Activated CD8-positive, alpha-beta memory T cell treated with anti-CD3 and anti-CD28 coated beads, Interleukin-2, amount 50 U/mL, for 24 hours (primary cell): ENCODE data around the gene ASB1.
"Not testable (repeated sequence)": the region's sequence is repeated elsewhere in the genome, so short reads cannot be mapped to it uniquely, and the experiment has no call there.

Experiments used
- DNase-seq: peaks from one replicate; pipeline ENCODE4 v3.0.0-alpha.2; 2020; ENCODE audit errors: extremely low read depth

Gene ASB1

DNA sequence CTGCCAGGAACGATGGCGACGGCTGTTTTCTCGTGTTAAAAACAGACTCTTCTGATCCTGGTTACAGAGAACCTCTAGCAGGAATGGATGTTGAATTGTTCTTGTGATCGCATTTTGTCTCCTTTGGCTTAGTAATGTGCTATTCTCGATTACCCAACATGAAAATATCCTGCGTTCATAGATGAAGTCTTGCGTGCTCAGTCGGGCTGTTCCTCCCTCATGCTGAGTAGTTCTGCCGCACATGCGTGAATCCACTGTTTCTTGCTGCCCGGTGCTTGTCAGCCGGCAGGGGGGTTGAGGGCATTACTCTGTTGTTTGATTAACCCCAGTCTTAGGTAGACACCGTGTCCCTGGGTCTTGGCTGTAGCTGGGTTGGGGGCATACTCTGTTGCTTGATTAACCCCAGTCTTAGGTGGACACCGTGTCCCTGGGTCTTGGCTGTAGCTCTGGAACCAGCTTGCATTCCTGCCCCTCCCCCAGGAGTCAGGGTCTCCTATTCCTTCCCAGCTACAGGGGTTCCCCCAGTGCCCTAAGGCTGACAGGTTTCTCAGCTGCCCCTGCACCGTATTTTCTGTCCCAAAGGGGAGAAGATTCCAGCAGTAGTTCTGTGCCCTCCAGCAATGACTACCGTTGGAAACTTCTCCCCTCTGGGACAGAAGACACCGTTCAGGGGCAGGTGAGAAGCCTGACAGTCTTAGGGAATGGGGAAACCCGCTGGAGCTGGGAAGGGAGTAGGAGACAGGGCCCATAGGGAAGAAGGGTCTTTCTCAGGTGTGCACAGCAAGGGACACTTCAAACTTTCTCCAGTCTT lies 22.1 kb upstream of the ASB1 start:
- DNase-seq = no peak

- not testable (repeated sequence) for DNase-seq
These were observed 21.5 kb upstream of the ASB1 start for GRCh38 chr2:238405217-238405555.

GRCh38 chr2:238406221-238406997 lies 20.3 kb upstream of the ASB1 start:
- no peak for DNase-seq

- no peak for DNase-seq
These were observed 19.8 kb upstream of the ASB1 start for GRCh38 chr2:238406998-238407285.

- no peak for DNase-seq
These were observed 19.2 kb upstream of the ASB1 start for GRCh38 chr2:238407566-238407965.

GRCh38 chr2:238408615-238409340 lies 17.9 kb upstream of the ASB1 start:
- no peak for DNase-seq

- DNase-seq = no peak
These were observed 17.2 kb upstream of the ASB1 start for GRCh38 chr2:238409341-238410199.

GRCh38 chr2:238412067-238412767 lies 14.5 kb upstream of the ASB1 start:
- DNase-seq = no peak

DNA sequence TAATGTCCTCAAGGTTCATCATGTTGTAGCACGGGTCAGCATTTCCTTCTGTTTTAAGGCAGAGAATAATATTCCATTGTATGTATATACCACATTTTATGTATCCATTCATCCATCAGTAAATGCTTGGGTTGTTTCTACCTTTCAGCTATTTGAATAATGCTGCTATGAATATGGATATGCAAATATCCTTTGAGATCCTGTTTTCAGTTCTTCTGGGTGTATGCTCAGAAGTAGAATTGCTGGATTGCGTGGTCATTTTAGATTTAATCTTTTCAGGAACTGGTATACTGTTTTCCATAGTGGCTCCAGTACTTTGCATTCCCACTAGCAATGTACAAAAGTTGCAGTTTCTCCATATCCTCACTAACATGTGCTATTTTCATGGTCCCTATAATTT lies 13.4 kb upstream of the ASB1 start:
- DNase-seq = no peak

DNA sequence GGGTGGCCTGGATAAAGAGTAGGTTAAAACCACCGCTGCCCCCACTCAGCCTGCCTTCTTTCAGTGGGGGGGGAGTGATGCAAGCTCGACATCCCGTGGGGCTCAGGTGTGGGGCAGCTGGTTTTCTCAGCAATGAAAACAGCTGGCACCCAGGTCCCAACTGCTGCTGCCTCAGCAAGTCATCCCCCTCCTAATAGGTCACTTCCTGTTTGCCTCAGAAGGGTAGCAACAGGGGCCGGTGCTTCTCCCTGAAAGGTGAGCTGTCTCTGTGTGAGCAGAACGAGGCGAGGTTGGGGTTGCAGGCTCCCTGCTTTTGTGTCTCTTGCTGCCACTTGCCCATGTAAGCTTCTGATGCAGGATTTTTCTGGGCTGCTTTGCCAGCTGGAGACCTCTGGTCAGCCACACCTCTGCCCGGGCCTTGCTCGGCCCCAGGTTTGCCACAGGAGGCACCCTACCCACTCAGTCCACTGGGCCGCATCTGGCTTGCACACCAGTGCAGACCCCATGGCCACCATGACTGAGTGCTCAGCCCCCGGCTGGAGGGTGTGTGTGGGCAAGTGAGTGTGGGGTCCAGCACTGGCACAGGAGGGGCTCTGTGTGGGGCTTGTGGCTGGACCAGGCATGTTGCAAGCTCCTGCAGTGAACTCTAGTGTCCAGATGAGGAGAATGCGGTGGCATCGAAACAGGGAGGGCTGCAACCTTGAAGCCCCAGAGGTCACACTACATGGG lies 11.5 kb upstream of the ASB1 start:
- DNase-seq = no peak

GRCh38 chr2:238415893-238416292 lies 10.8 kb upstream of the ASB1 start:
- DNase-seq = no peak

DNA sequence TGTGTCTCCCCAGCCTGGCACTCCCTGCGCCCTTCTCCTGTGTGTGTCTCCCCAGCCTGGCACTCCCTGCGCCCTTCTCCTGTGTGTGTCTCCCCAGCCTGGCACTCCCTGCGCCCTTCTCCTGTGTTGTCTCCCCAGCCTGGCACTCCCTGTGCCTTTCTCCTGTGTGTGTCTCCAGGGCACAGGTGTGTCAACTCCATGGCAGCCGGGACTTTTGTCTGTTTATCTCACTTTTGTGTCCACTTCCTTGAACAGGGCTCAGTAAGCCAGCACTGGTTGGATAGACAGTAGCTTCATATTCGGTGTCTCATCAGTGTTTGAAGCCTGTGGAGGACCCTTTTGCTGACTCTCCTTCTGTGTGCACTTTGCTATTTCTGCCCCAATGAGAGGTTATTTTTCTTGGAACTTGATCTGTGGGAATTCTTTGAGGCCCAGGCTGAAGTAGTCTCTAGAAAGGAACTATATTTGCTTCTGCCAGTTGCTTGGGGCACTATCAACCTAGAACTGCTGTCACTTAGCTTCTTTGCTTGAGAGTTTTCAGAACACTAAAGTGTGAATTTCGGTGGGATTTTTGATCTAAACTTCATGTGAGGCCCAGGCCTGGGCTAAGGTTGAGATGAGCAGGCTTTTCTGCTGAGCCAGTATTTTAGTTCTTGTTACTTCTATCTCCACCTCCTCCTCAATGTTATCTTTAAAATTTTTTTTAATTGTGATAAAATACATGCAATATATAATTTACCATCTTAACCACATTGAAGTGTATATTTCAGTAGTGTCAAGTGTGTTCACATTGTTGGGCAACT lies 8.3 kb upstream of the ASB1 start:
- DNase-seq = no peak

DNA sequence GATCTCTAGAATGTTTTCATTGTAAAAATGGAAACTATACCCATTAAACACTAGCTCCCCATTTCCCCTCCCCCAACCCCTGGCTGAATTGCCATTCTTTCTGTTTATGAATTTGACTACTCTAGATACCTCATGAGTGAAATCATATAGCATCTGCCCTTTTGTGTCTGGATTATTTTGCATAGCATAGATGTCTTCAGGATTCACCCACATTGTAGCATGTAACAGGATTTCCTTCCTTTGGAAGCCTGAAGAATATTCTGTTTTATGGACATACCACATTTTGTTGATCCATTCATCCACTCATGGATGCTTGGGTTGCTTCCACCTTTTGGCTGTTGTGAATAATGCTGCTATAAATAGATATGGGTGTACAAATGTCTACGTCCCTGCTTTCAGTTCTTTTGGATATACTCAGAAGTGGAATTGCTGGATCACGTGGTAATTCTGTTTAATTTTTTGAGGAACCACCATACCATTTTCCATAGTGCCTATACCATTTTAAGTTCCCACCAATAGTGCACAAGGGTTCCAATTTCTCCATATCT lies 7.7 kb upstream of the ASB1 start:
- DNase-seq = no peak

GRCh38 chr2:238420442-238420841 lies 6.3 kb upstream of the ASB1 start:
- DNase-seq = no peak

DNA sequence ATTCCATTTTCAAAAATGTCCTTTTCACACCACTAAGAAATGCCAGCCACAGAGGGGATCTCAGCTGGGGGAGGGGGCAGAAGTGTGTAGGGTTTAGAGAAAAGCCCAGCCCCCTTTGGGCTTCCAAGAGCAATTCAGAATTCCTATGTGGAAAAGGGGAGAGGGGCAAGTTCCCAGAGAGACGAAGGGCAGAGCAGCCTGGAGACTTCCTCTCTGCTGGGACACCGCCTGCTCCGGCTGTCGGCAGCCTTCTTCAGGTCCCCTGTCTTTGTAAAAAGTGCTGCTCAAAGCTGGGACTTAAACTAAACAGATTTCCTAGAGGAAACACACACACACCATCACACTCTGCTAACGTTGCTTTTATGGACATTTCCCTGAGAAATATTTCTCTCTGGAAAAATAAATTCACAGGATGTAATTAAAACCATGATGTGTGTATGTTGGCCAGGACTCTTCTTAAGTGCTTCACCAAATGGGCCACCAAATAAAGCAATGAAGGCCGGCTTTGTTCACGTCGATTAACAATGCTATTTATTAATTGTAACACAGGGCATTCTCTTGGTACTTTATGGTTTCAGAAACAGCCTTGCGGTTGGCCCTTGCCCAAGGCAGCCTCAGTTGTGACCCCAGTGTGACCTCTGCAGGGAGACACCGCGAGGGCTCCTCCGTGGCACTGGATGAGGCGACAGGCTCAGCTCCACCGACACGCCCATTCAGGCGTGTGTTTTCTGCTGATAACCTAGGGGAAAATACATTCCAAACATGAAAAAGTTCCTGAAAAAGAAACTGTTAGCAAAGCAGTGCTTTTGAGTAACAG lies 5.6 kb upstream of the ASB1 start:
- DNase-seq = no peak

DNA sequence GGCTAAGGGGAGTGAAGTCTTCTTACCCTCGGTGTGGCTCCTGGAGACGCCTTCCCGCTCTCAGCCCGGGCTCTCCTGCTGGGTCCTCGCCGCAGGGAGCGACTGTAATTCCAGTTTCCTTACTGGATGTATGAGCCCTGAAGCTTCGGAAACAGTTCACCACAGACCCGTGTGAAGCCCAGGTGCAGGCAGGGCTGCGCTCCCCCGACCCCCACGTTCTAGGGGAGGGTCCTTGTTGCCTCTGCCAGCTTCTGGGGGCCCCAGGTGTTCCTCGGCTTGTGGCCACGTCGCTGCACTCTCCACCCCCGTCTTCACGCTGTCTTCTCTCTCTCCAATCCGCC lies 5.1 kb upstream of the ASB1 start:
- DNase-seq = no peak

DNA sequence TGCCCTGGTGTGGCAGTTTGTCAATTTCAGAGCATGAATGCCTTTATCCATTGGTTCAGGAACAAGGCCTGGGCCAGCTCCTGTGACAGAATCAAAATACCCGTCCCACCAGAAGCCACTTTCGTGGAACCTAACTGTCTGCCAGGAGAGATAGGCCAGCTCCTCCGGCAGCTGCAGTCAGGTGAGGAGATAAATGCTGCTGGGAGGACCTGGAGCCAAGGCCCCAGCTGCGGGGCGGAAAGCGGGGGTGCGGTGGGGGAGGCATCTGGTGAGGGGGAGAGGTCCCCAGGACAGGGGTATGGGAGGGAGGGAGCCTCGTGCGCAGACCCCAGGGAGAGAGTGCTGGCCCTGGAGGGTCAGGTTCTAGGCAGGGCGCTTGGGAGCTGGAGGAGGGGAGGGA lies 4.4 kb upstream of the ASB1 start:
- no peak for DNase-seq

- DNase-seq = no peak
These were observed 3.8 kb upstream of the ASB1 start for GRCh38 chr2:238422940-238423339.
